GM10266 (cell line): ENCODE measurements around the gene CD200R1.
A peak's percentile ranks its signal among the peaks of the same experiment; 100 is the strongest.

Experiments
- DNase-seq: peaks from one replicate; pipeline ENCODE4 v3.0.0; 2012; ENCODE audit errors: extremely low spot score
- CTCF ChIP-seq: IDR thresholded peaks from 2 replicates; pipeline ENCODE4 v1.5.1; 2012; ENCODE audit warnings: mild to moderate bottlenecking, low read depth; ENCODE audit not compliant: control insufficient read depth, insufficient read depth; ENCODE audit errors: missing control alignments

Gene CD200R1

GRCh38 chr3:113006359-113007056, 31.6 kb upstream of the CD200R1 start:
- TF ChIP-seq CTCF = no peak
- no peak for DNase-seq

DNA sequence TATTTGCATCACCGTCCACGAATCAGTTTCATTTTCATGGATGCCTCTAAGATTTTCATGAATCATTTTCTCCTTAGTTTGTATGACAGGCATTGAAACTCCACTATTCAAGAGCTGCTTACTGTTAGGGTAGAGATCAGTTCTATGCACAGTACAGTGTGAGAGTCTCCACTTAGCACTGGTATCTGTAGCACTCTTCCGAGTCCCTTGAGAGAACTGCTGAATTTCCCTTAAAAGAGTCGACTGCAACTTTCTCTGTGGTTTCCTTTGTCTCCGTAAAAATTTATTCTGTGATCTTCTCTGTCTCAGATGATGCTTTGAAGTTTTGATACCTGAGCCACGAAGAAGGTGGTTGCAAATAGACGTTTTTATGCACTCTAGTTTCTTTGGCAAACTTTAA, 30.7 kb upstream of the CD200R1 start:
- no peak for DNase-seq
- no peak for TF ChIP-seq CTCF

DNA sequence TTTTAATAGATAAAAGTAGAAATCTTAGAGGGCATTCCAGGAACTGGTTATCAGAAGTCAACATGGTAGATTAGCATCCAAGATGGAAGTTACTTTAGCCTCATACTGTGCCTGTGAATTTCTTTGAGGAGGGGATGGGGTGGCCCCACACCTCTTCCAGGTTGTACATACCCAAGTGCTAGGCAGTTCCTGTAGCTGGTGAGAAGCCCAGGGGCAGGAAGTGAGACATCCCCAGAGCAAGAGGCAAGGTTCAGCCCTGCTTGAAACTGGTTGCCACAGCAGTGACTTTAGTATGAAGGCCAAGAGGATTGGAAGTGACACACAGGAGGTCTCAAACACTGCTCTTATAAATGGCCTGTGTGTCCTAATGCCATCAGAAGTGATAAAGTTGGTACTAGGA, 27.8 kb upstream of the CD200R1 start:
- DNase-seq = no peak
- TF ChIP-seq CTCF = no peak

DNA sequence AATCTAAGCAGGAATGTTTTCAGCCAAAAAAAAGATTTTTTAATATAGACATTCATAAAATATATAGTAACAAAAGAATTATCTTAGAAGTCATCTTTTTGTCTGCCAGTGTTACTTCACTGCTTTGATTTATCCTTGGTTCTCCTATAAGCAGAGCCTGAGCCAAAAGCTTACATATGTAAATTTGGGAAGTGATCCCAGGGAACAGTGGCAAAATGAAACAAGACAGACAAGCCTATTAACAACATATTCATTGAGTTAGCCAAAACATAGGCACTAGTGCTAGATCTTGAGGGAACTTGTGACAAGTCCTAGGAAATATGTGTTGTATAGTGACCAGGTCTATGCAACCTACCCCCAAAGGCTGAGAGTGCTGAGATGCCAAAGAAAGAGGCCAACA, 27.1 kb upstream of the CD200R1 start:
- TF ChIP-seq CTCF = no peak
- no peak for DNase-seq

DNA sequence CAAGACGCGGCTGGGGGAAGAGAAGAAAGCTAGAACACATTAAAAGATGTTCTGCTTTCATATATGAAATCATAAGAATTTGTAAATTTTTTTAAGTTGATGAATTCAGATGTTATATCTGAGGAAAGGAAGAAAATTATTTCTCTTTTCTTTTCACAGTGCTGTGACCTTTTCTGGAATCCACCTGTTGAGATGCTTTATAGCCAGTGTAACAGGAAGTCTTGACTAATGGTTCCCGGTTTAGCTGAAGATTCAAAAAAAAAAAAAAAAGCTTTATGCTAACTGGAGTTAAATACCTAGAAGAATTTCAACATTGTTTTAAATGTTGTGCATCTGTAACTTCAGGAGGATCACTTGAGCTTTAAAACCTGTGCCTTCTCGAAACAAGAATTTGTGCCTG, 25.8 kb upstream of the CD200R1 start:
- TF ChIP-seq CTCF = no peak
- DNase-seq = no peak

GRCh38 chr3:112995800-112996199, 20.9 kb upstream of the CD200R1 start:
- no peak for DNase-seq
- no peak for TF ChIP-seq CTCF

DNA sequence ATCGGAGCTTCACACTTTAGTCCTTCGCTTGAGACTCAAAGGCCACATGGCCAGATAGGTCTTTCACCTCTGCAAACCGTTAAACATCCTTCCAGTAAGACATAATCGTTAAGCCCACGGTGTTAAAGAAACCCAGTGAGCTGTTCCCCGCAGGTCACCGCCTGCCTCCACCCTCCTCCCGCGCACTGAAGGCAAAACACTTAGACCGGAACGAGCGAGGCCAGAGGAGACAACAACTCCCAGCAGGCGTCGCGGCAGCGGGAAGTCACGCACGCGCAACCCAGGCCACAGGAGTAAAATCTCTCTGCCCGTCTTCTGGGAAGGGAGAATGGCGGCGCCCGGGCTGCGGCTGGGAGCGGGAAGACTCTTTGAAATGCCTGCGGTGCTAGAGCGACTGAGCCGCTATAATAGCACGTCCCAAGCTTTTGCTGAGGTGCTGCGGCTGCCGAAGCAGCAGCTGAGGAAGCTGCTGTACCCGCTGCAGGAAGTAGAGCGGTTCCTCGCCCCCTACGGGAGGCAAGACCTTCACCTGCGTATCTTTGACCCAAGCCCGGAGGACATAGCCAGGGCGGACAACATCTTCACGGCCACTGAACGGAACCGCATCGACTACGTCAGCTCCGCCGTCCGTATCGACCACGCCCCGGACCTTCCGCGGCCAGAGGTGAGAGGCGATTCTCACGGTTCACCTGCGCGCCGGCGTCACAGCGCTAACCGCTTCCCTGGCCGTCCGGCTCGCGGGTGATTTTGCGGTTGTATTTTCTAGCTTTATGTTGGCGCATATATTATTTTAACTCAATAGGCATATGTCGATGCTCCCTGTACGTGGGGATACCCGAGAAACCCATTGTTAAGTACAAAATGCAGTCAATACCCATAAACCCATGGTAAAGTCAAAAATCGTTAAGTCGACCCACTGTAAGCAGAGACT, 16.0 kb upstream of the CD200R1 start, which contains the start of gene GTPBP8:
GTPBP8 (plus strand) TSS at position 313 of the 931 bp plus-strand sequence; CDS start at position 329, 16 bp downstream.
- DNase-seq = peak; percentile 68
- no peak for TF ChIP-seq CTCF
